ENCODE measurements around the gene CRIP3. TPM values are rescaled to one million over a fixed set of nuclear protein-coding genes. Genes with fewer than 3 reads are reported as not detected.

Gene CRIP3
- total and polyA plus RNA-seq, 2 of the 13 experiments (the other 11 are each of a cell fraction or from before 2014, with no cell fraction given), result 6.3 to 9.3 TPM

DNA sequence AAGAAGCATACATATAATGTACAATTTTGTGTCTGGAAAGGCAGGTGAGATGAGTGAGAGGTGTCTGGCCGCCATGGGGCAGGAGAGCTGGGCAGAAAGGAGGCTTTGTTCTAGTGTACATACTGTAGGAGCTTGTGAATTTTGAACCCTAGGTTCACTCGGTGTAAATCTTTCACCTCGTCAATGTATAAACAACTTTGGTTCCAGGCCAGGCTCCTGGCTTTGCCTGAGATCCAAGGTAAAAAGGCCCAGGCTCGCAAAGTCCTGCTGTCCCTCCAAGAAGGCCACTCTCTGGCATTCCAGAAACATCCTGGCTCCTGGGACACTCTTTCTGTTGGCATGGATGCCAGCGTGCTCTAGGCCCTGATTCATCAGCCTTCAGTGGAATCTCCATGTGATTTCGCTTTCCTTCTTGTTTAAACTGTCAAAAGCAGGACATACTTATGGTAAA is 17.7 kb downstream of the CRIP3 start (continued):
- no peak for TF ChIP-seq HINFP (CRISPR knock-in tag; IDR thresholded peaks at IDR 0.05; ENCODE audit: low read depth)
- peak; percentile 81 for TF ChIP-seq ZFP37 (CRISPR knock-in tag; IDR thresholded peaks at IDR 0.05; ENCODE audit: borderline replicate concordance)
- TF ChIP-seq ZNF496 (CRISPR knock-in tag; IDR thresholded peaks at IDR 0.05; ENCODE audit: insufficient replicate concordance), result no peak
- no peak for TF ChIP-seq ZNF513 (CRISPR knock-in tag; conservative IDR thresholded peaks at IDR 0.05)
- TF ChIP-seq ZNF501 (CRISPR knock-in tag; IDR thresholded peaks at IDR 0.05), result peak; percentile 85
- TF ChIP-seq, protein P1, sequence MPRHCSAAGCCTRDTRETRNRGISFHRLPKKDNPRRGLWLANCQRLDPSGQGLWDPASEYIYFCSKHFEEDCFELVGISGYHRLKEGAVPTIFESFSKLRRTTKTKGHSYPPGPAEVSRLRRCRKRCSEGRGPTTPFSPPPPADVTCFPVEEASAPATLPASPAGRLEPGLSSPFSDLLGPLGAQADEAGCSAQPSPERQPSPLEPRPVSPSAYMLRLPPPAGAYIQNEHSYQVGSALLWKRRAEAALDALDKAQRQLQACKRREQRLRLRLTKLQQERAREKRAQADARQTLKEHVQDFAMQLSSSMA (CRISPR knock-in tag; IDR thresholded peaks at IDR 0.05), result no peak
- no peak for TF ChIP-seq SRF (IDR thresholded peaks at IDR 0.05; ENCODE audit: low read depth, low read length)
- TF ChIP-seq SOX5 (CRISPR knock-in tag; IDR thresholded peaks at IDR 0.05; ENCODE audit: borderline replicate concordance), result peak; percentile 85
- no peak for TF ChIP-seq ZNF562 (CRISPR knock-in tag; IDR thresholded peaks at IDR 0.05; ENCODE audit: borderline replicate concordance)
- TF ChIP-seq ZNF431 (CRISPR knock-in tag; IDR thresholded peaks at IDR 0.05; ENCODE audit: borderline replicate concordance, low read depth), result no peak; the same call in 1 of the 2 replicates
- TF ChIP-seq ZNF276 (CRISPR knock-in tag; IDR thresholded peaks at IDR 0.05; ENCODE audit: low read depth), result no peak
- TF ChIP-seq FOXA3 (CRISPR knock-in tag; IDR thresholded peaks at IDR 0.05), result peak; percentile 91
- TF ChIP-seq, protein P2, sequence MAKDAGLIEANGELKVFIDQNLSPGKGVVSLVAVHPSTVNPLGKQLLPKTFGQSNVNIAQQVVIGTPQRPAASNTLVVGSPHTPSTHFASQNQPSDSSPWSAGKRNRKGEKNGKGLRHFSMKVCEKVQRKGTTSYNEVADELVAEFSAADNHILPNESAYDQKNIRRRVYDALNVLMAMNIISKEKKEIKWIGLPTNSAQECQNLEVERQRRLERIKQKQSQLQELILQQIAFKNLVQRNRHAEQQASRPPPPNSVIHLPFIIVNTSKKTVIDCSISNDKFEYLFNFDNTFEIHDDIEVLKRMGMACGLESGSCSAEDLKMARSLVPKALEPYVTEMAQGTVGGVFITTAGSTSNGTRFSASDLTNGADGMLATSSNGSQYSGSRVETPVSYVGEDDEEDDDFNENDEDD (CRISPR knock-in tag; IDR thresholded peaks at IDR 0.05; ENCODE audit: borderline replicate concordance), result peak; percentile 35; the same call in 1 of the 2 replicates
- no peak for TF ChIP-seq SMAD9 (CRISPR knock-in tag; IDR thresholded peaks at IDR 0.05)
- TF ChIP-seq, protein P3, sequence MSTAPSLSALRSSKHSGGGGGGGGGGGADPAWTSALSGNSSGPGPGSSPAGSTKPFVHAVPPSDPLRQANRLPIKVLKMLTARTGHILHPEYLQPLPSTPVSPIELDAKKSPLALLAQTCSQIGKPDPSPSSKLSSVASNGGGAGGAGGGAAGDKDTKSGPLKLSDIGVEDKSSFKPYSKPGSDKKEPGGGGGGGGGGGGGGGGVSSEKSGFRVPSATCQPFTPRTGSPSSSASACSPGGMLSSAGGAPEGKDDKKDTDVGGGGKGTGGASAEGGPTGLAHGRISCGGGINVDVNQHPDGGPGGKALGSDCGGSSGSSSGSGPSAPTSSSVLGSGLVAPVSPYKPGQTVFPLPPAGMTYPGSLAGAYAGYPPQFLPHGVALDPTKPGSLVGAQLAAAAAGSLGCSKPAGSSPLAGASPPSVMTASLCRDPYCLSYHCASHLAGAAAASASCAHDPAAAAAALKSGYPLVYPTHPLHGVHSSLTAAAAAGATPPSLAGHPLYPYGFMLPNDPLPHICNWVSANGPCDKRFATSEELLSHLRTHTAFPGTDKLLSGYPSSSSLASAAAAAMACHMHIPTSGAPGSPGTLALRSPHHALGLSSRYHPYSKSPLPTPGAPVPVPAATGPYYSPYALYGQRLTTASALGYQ (CRISPR knock-in tag; IDR thresholded peaks at IDR 0.05), result peak; percentile 72
- no peak for TF ChIP-seq AGO1 (IDR thresholded peaks at IDR 0.05; ENCODE audit: low read depth, low read length, poor library complexity, severe bottlenecking)
- TF ChIP-seq ZNF772 (CRISPR knock-in tag; IDR thresholded peaks at IDR 0.05), result no peak; the same call in 1 of the 2 replicates
- TF ChIP-seq POLR2AphosphoS2 (IDR thresholded peaks at IDR 0.05; ENCODE audit: low read depth, low read length), result no peak
- no peak for TF ChIP-seq ZNF572 (CRISPR knock-in tag; IDR thresholded peaks at IDR 0.05)
- peak; percentile 65; the same call in 1 of the 2 replicates for TF ChIP-seq DMAP1 (CRISPR knock-in tag; IDR thresholded peaks at IDR 0.05)
- no peak for TF ChIP-seq ETV6 (CRISPR knock-in tag; conservative IDR thresholded peaks at IDR 0.05)
- TF ChIP-seq MLLT10 (CRISPR knock-in tag; IDR thresholded peaks at IDR 0.05), result no peak
